G401 (cell line): ENCODE results near the gene CMPK1. TPM values are rescaled to one million over a fixed set of nuclear protein-coding genes. Genes with fewer than 3 reads are reported as not detected.
"Not testable (repeated sequence)": the region's sequence is repeated elsewhere in the genome, so short reads cannot be mapped to it uniquely, and the experiment has no call there.

Experiments used
- DNase-seq: peaks from one replicate; pipeline ENCODE4 v3.0.0-alpha.2; 2015; ENCODE audit warnings: low spot score
- in situ Hi-C: cut with HindIII; loops from 2 replicates; pipeline ENCODE4 v1.10.0; 2016; ENCODE audit warnings: low sequenced_read_pairs, mixed read lengths
- total RNA-seq: library from RNA; depleted of rRNA; stranded (reverse); fragments of >200 nt; shearing (Covaris generic); gene quantifications from 2 replicates; pipeline ENCODE4 v1.2.3, GENCODE V29; 2014

Gene CMPK1
- total RNA-seq, 1 experiment from 2014 or later = 90.5 TPM

DNA sequence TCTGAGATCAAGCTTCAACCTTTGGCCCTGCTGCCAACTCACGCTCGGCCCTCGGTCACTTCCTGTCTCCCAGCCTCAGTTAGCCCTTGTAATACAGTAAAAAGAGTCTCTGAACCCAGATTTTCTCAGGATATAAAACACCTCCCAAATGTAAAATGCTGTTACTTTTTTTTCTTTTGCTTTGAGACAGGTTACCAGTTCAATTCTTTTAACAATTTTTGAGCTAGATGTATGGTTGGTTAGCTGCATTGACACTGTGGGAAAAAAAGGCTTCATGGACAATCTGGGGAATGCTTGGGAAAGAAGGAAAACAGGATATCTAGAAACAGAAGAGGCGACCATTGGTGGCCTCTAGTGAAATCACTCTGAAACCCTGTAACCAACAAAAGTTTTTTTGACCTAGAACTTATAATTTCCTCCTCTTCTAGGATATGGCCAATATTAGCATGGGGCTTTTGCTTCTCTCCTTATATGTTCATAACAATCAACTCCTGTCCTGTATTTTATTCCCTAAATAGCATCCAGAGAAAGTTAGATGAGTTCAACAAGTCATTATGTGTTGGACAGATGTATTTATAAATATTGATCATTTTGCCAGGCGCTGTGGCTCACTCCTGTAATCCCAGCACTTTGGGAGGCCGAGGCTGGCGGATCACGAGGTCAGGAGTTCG, 1.3 kb downstream of the CMPK1 start:
- DNase-seq = no peak
- in situ Hi-C loops = no loop called here

DNA sequence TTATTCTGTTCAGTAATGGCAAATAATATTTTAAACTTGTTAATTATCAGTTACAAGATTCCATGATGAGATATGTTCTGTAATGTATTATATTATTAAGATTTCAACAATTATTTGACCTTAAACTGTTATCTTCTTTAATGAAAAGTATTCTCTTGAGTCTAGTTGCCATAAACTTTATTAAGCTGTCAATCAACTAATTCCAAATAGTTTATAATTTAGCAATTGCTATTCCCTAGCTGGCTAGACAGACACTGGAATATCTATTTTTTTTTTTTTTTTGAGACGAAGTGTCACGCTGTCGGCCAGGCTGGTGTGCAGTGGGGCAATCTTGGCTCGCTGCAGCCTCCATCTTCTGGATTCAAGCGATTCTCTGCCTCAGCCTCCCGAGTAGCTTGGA, 3.8 kb downstream of the CMPK1 start:
- in situ Hi-C loops = no loop called here
- no peak for DNase-seq

GRCh38 chr1:47338249-47339077, 4.9 kb downstream of the CMPK1 start:
- in situ Hi-C loops = no loop called here
- no peak for DNase-seq

DNA sequence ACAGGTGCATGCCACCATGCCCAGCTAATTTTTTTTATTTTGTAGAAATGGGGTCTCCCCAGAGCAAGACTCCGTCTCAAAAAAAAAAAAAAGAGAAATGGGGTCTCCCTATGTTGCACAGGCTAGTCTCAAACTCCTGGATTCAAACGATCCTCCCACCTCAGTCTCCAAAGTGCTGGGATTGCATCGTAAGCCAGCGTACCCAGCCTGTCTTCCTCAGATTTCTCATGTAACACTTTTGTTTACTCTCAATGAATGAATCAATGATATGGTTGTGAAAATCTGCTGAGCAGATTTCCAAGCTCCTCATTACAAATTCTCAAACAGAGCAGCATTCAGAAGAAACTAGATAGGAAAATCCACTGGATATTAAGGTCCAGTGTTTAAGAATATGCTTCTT, 6.6 kb downstream of the CMPK1 start:
- DNase-seq = no peak
- in situ Hi-C loops = no loop called here

- in situ Hi-C loops, DNase-seq: not testable (repeated sequence)
Observed at GRCh38 chr1:47346979-47347378, 13.4 kb downstream of the CMPK1 start.

GRCh38 chr1:47347735-47348134, 14.1 kb downstream of the CMPK1 start:
- DNase-seq = no peak
- in situ Hi-C loops = no loop called here

DNA sequence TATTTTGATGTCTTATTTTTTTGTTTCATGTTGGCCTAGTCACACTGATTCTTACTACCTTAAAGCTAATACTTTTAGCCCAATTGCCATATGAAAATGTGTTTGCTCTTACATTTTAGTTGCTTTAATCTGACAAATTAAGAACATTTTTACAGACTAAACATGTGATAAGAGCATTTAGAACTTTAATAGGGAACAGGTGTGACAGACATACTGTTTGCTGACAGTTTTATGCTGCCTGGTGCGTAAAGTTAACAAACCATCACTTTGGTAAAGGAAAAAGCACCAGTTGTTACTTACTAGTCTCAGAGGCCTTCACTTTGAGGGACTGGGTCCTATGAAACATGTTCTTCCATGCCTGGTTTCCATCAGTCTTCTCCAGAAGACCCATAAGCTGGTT, 14.7 kb downstream of the CMPK1 start:
- in situ Hi-C loops = no loop called here

GRCh38 chr1:47351305-47351704, 17.7 kb downstream of the CMPK1 start:
- in situ Hi-C loops = no loop called here
- DNase-seq = no peak

More for the DNA sequence above, 14.7 kb downstream of the CMPK1 start:
- no peak for DNase-seq

GRCh38 chr1:47361380-47361779, 27.8 kb downstream of the CMPK1 start:
- in situ Hi-C loops = no loop called here
- no peak for DNase-seq

- no peak for DNase-seq
- in situ Hi-C loops = no loop called here
Observed at GRCh38 chr1:47362828-47363227, 29.2 kb downstream of the CMPK1 start.

DNA sequence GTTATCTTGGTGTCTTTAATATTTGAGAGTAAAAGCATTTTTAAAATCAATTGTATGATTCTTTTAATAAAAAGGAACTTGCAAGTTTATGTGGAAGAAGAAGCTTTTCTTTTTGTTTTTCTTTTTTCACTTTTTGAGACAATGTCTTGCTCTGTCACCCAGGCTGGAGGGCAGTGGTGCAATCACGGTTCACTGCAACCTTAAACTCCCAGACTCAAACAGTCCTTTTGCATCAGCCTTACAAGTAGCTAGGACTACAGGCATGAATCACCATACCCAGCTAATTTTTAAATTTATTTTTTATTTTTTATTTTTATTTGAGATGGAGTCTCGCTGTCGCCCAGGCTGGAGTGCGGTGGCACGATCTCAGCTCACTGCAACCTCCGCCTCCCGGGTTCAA, 34.1 kb downstream of the CMPK1 start:
- no peak for DNase-seq
- in situ Hi-C loops = no loop called here

GRCh38 chr1:47371016-47371517, 37.5 kb downstream of the CMPK1 start:
- DNase-seq = no peak
- in situ Hi-C loops = no loop called here

DNA sequence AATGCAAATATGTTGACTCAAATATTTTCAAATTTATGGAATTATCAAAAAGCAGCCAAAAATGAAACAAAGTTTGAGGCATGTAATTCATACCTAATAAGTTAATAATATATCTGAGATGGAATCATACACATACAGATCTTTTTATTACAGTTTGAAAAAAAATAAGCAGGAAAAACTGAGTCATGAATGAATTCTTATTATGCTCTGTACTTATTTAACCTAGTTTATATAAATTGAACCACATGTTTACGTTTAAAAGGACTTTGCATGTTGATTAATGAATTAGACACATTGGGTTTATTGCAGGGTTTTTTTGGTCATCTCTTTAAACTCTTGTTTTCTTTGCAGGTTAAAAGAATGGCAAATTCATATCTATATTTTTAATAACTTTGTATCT, 40.9 kb downstream of the CMPK1 start:
- DNase-seq = no peak
- in situ Hi-C loops = no loop called here

DNA sequence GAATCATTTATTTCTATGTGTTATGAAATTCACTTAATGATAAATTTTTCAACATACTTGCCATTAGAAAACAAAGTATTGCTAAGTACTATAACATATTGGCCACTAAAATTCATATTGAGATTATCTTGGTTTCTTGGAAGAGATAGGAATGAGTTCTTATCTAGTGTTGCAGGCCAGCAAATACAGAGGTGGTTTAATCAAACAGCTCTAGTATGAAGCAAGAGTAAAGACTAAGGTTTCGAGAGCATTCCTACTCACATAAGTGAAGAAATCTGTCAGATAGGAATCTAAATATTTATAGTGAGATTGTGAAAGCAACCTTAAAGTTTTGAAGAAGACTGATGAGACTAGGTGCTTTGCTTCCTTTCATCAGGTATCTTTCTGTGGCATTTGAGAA, 44.6 kb downstream of the CMPK1 start:
- in situ Hi-C loops = no loop called here
- no peak for DNase-seq

DNA sequence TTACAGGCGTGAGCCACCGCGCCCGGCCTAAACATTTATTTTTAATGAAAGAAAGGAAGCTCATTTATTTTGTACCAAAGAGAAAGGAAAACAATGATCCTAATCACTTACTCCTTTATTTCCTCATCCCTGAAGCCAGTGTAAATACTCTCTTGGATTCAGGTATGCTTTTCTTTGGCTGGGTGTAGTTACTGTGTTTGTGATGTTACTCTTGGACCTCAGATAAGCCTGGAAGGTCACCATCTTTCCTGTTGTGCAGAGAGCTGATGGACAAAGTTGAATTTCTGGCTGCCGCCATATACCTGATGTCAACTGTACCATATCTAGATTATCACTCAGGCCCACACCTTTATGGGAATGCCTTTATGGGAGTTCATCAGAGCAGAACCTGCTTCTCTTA, 47.1 kb downstream of the CMPK1 start:
- no peak for DNase-seq
- in situ Hi-C loops = no loop called here

DNA sequence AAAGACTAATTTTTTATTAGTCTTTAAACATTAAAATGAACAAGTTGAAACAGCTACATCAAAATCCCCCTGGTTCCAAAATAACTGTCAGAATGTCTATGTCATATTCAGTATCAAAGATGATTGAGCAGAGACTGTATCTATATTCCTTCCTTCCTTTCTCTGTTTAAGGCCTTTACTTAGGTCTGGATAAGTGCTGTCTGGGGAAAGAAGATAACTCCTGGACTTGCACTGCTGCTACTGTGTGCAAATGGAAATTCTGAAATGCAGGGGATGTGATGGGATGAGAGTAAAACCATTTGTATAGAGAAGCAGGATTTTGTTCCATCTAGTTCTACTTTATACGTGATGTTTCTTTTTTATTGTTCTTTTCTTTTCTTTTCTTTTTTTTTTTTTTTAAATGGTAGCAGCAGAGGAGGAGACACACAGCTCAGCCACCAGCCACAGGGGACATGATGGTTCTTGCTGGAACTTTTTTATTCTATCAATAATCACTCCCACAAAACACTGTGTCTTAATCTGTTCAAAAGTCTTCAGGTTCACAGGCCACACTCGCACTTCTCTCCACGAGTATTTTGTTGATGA, 48.9 kb downstream of the CMPK1 start:
- in situ Hi-C loops = no loop called here
- no peak for DNase-seq

DNA sequence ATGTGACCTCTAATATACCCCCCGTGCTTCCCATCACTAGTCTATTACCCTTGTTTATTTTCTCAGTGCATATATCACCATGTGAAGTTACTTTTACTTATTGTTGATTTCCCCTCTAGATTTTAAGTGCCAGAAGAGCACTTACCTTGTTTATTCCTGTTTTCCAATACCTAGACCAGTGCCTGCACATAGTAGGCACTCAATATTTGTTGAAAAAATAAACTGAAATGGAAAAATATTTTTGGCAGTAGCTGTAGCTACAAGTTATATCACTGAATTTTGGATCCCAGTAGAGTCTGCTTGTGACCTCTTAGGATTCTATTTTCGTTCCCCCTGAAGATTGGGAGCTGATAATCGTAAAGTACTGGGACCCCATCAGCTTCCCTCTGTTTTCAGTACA, 50.5 kb downstream of the CMPK1 start:
- no peak for DNase-seq
- in situ Hi-C loops = no loop called here

- no peak for DNase-seq
- in situ Hi-C loops = no loop called here
Observed at GRCh38 chr1:47385020-47385419, 51.4 kb downstream of the CMPK1 start.

DNA sequence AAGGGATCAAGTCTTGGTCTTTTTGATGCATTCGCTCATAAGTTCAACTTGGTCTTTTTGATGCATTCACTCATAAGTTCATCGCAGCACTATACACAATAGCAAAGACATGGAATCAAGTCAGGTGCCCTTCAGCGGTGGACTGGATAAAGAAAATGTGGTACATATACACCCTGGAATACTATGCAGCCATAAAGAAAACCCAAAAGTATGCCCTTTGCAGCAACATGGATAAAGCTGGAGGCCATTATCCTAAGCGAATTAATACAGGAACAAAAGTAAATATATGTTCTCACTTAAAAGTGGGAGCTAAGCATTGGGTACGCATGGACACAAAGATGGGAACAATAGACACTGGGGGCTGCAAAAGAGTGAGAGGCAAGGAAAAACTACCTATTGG, 52.7 kb downstream of the CMPK1 start:
- no peak for DNase-seq
- in situ Hi-C loops = no loop called here
